H1 (cell line): ENCODE data around the gene HDAC10. TPM values are rescaled to one million over a fixed set of nuclear protein-coding genes. Genes with fewer than 3 reads are reported as not detected.

ENCODE experiments used
- CTCF ChIA-PET: fragments of 300-600 bp; sonication (Branson Sonifier 250); formaldehyde crosslinking; loops from one replicate; lab custom pipeline; 2021; ENCODE audit not compliant: partially characterized antibody; lab: Charles Lee
- POLR2A ChIA-PET: fragments of 300-600 bp; sonication (Branson Sonifier 250); formaldehyde crosslinking; loops from one replicate; lab custom pipeline; 2021; ENCODE audit warnings: inconsistent platforms; ENCODE audit not compliant: partially characterized antibody; lab: Charles Lee
- DNase-seq, 2 experiments: peaks; one replicate each; pipeline versions ENCODE4 v3.0.0 to v3.0.0-alpha.2; 2010 to 2022; ENCODE audit warnings: low spot score in 2 of 2, low read depth in 1 of 2, mixed read lengths in 1 of 2
- FAIRE-seq: peaks from 2 replicates; lab custom pipeline; 2011; peaks lifted over from hg19 to GRCh38; lab: Jason Lieb, UNC
- H2AFZ ChIP-seq: 2 replicates; pipeline ENCODE4 v1.8.1; 2012; ENCODE audit warnings: low read length, inconsistent platforms
- H2AK5ac ChIP-seq: 2 replicates; pipeline ENCODE4 v1.6.1; 2013; ENCODE audit warnings: low read depth, low read length
- H2BK120ac ChIP-seq: replicated peaks from 2 replicates; pipeline ENCODE3; 2013; ENCODE audit warnings: low read depth, low read length, inconsistent platforms
- H2BK12ac ChIP-seq: 2 replicates; pipeline ENCODE4 v1.6.1; 2013; ENCODE audit warnings: low read depth, low read length
- H2BK15ac ChIP-seq: 2 replicates; pipeline ENCODE4 v1.6.1; 2013; ENCODE audit warnings: low read length
- H2BK20ac ChIP-seq: 2 replicates; pipeline ENCODE4 v1.6.1; 2013; ENCODE audit warnings: low read length
- H2BK5ac ChIP-seq: 2 replicates; pipeline ENCODE4 v1.6.1; 2013; ENCODE audit warnings: low read depth, low read length
- H3K14ac ChIP-seq: 2 replicates; pipeline ENCODE4 v1.6.1; 2013; ENCODE audit warnings: inconsistent platforms; ENCODE audit not compliant: insufficient read length
- H3K18ac ChIP-seq: 2 replicates; pipeline ENCODE4 v1.6.1; 2013; ENCODE audit warnings: low read length; ENCODE audit errors: extremely low read depth
- H3K23ac ChIP-seq: 2 replicates; pipeline ENCODE4 v1.6.1; 2013; ENCODE audit warnings: inconsistent platforms; ENCODE audit not compliant: insufficient read length
- H3K23me2 ChIP-seq: 2 replicates; pipeline ENCODE4 v1.6.1; 2013; ENCODE audit warnings: low read depth, low read length
- H3K27ac ChIP-seq: 2 replicates; pipeline ENCODE4 v1.6.1; 2011; ENCODE audit warnings: low read depth, low read length, inconsistent platforms
- H3K27me3 ChIP-seq, 4 experiments: replicated peaks in 1 of 4; 1 replicate in 1 of 4; 2 replicates in 3 of 4; pipeline versions ENCODE4 v1.6.1 to v1.8.1; 2011 to 2013; ENCODE audit warnings: low read length in 3 of 4, mild to moderate bottlenecking in 3 of 4, inconsistent platforms in 2 of 4, mixed read lengths in 2 of 4, moderate library complexity in 1 of 4; ENCODE audit not compliant: control insufficient read depth in 3 of 4, insufficient read depth in 3 of 4; ENCODE audit errors: extremely low read depth in 1 of 4
- H3K36me3 ChIP-seq, 4 experiments: 2 replicates each; pipeline versions ENCODE4 v1.6.1 to v1.8.1; 2011 to 2013; ENCODE audit warnings: mild to moderate bottlenecking in 4 of 4, low read length in 3 of 4, moderate library complexity in 2 of 4, control low read depth in 1 of 4, inconsistent platforms in 1 of 4; ENCODE audit not compliant: insufficient read depth in 4 of 4, control insufficient read depth in 2 of 4
- H3K4ac ChIP-seq: replicated peaks from 2 replicates; pipeline ENCODE3; 2013; ENCODE audit warnings: low read length, low read depth, mixed read lengths, inconsistent platforms; ENCODE audit not compliant: insufficient read length
- H3K4me1 ChIP-seq, 4 experiments: replicated peaks in 1 of 4; 1 replicate in 1 of 4; 2 replicates in 3 of 4; pipeline versions ENCODE4 v1.6.1 to v1.8.1; 2011 to 2013; ENCODE audit warnings: low read length in 3 of 4, inconsistent platforms in 2 of 4, mixed read lengths in 1 of 4; ENCODE audit not compliant: insufficient read depth in 4 of 4, control insufficient read depth in 3 of 4
- H3K4me2 ChIP-seq, 2 experiments: 2 replicates each; pipeline versions ENCODE4 v1.6.1 to v1.8.1; 2011 to 2013; ENCODE audit warnings: low read depth in 2 of 2, low read length in 2 of 2, control low read depth in 1 of 2, inconsistent platforms in 1 of 2, mild to moderate bottlenecking in 1 of 2; ENCODE audit not compliant: insufficient read depth in 1 of 2
- H3K4me3 ChIP-seq, 4 experiments: fragments of 200-600, 300-600 bp in 1 of 4; sonication (generic), shearing (Covaris generic), sonication (Bioruptor Twin) in 1 of 4; 2 replicates each; pipeline versions ENCODE4 v1.5.1 to v1.8.1; 2011 to 2016; ENCODE audit warnings: low read length in 4 of 4, low read depth in 3 of 4, control low read depth in 2 of 4, inconsistent platforms in 2 of 4, mild to moderate bottlenecking in 2 of 4, mixed read lengths in 1 of 4, moderate library complexity in 1 of 4; ENCODE audit not compliant: insufficient read depth in 2 of 4; ENCODE audit errors: extremely low read depth in 1 of 4
- H3K56ac ChIP-seq: replicated peaks from 2 replicates; pipeline ENCODE3; 2013; ENCODE audit warnings: low read depth, mild to moderate bottlenecking, mixed read lengths, low read length, inconsistent platforms; ENCODE audit not compliant: insufficient read length
- H3K79me1 ChIP-seq: 2 replicates; pipeline ENCODE4 v1.6.1; 2013; ENCODE audit warnings: low read depth, low read length, control low read depth
- H3K79me2 ChIP-seq, 2 experiments: 2 replicates each; pipeline versions ENCODE4 v1.6.1 to v1.8.1; 2012 to 2013; ENCODE audit warnings: low read length in 2 of 2, mild to moderate bottlenecking in 2 of 2, inconsistent platforms in 1 of 2; ENCODE audit not compliant: insufficient read depth in 2 of 2, control insufficient read depth in 1 of 2
- H3K9ac ChIP-seq, 4 experiments: replicated peaks in 1 of 4; 1 replicate in 1 of 4; 2 replicates in 3 of 4; pipeline versions ENCODE4 v1.6.1 to v1.8.1; 2011 to 2013; ENCODE audit warnings: low read depth in 3 of 4, low read length in 3 of 4, control low read depth in 2 of 4, mild to moderate bottlenecking in 2 of 4, moderate library complexity in 2 of 4, inconsistent platforms in 1 of 4; ENCODE audit errors: extremely low read depth in 1 of 4
- H3K9me3 ChIP-seq, 2 experiments: 2 replicates each; pipeline versions ENCODE4 v1.6.1 to v1.8.1; 2012 to 2013; ENCODE audit warnings: mild to moderate bottlenecking in 2 of 2, moderate library complexity in 2 of 2, control low read depth in 1 of 2, inconsistent platforms in 1 of 2, low read depth in 1 of 2, low read length in 1 of 2, mixed read lengths in 1 of 2; ENCODE audit not compliant: insufficient read depth in 2 of 2
- H4K20me1 ChIP-seq, 2 experiments: replicated peaks in 1 of 2; 2 replicates each; pipeline versions ENCODE3 to v1.8.1; 2011 to 2013; ENCODE audit warnings: inconsistent platforms in 2 of 2, low read length in 2 of 2, mild to moderate bottlenecking in 1 of 2; ENCODE audit not compliant: insufficient read depth in 2 of 2, control insufficient read depth in 1 of 2
- H4K5ac ChIP-seq: 2 replicates; pipeline ENCODE4 v1.6.1; 2013; ENCODE audit warnings: low read length, low read depth, mixed read lengths, inconsistent platforms; ENCODE audit not compliant: insufficient read length
- H4K8ac ChIP-seq: 2 replicates; pipeline ENCODE4 v1.8.0; 2013; ENCODE audit warnings: mild to moderate bottlenecking, moderate library complexity, low read length, inconsistent platforms; ENCODE audit not compliant: insufficient read depth; ENCODE audit errors: extremely low read depth
- H4K91ac ChIP-seq: replicated peaks from 2 replicates; pipeline ENCODE3; 2013; ENCODE audit warnings: low read length, mixed read lengths, inconsistent platforms; ENCODE audit not compliant: insufficient read length
- BCL11A ChIP-seq, 2 experiments: IDR thresholded peaks; one replicate each; pipeline ENCODE4 v1.6.1; 2011; ENCODE audit warnings: low read depth in 2 of 2, low read length in 2 of 2, mild to moderate bottlenecking in 2 of 2
- CBX8 ChIP-seq: fragments of 300-800, 300-1000 bp; sonication (generic); IDR thresholded peaks from 2 replicates; pipeline ENCODE4 v1.7.1; 2016; ENCODE audit warnings: low read depth, low read length, borderline replicate concordance
- GTF2F1 ChIP-seq: IDR thresholded peaks from 2 replicates; pipeline ENCODE4 v1.6.1; 2012; ENCODE audit warnings: low read depth, low read length, improper control_type of control experiment, borderline replicate concordance
- JUND ChIP-seq: IDR thresholded peaks from 2 replicates; pipeline ENCODE4 v1.6.1; 2011; ENCODE audit warnings: mild to moderate bottlenecking, improper control_type of control experiment, low read length
- POLR2A ChIP-seq, 2 experiments: IDR thresholded peaks; 1 replicate in 1 of 2; 2 replicates in 1 of 2; pipeline ENCODE4 v1.6.1; 2011; ENCODE audit warnings: low read depth in 2 of 2, low read length in 2 of 2, mild to moderate bottlenecking in 2 of 2; ENCODE audit errors: control extremely low read depth in 1 of 2
- POU5F1 ChIP-seq: IDR thresholded peaks from 2 replicates; pipeline ENCODE4 v1.6.1; 2011; ENCODE audit warnings: low read depth, mild to moderate bottlenecking, low read length, moderate library complexity
- RXRA ChIP-seq: IDR thresholded peaks from 2 replicates; pipeline ENCODE4 v1.6.1; 2011; ENCODE audit warnings: low read depth, mild to moderate bottlenecking, low read length, moderate library complexity; ENCODE audit not compliant: insufficient read depth
- SIRT6 ChIP-seq: IDR thresholded peaks from one replicate; pipeline ENCODE4 v1.7.1; 2012; ENCODE audit warnings: low read length, inconsistent platforms
- SRF ChIP-seq: IDR thresholded peaks from 2 replicates; pipeline ENCODE4 v1.6.1; 2011; ENCODE audit warnings: mild to moderate bottlenecking, low read depth, low read length, moderate library complexity
- TCF12 ChIP-seq: IDR thresholded peaks from 2 replicates; pipeline ENCODE4 v1.6.1; 2011; ENCODE audit warnings: low read depth, mild to moderate bottlenecking, low read length
- WGBS, 2 experiments: shearing (Covaris generic) in 1 of 2; methylation state at CpG; one replicate each; pipeline versions ENCODE4 v1.1.6 to v1.1.7; 2013 to 2015; ENCODE audit warnings: low lambda C conversion rate in 2 of 2, mixed read lengths in 2 of 2, inconsistent platforms in 1 of 2, low coverage in 1 of 2, missing lambda C conversion rate in 1 of 2; ENCODE audit not compliant: insufficient replicate concordance in 2 of 2, insufficient coverage in 1 of 2, insufficient read length in 1 of 2; ENCODE audit errors: extremely low coverage in 1 of 2, missing lambda C conversion rate in 1 of 2; 5-methylcytosine and 5-hydroxymethylcytosine counted together
- polyA plus RNA-seq, 7 experiments: library from polyadenylated mRNA; depleted of rRNA in 3 of 7; stranded (reverse) in 5 of 7; unstranded in 2 of 7; fragments of >200 nt in 5 of 7; fragments of 200-250 nt in 2 of 7; gene quantifications; 1 replicate in 5 of 7; 2 replicates in 1 of 7; 4 replicates in 1 of 7; pipeline versions ENCODE4 v1.2.1 to v1.2.3, GENCODE V29; 2011 to 2013; ENCODE audit warnings: missing spikeins in 2 of 7, mixed read lengths in 2 of 7
- total RNA-seq: library from RNA; stranded (reverse); fragmentation: NEBNext Ultra II Directional; extraction: Animal tissue kit (Norgen Biotek cat#: 25700); gene quantifications from 2 replicates; pipeline ENCODE4 v1.2.1, GENCODE V29; 2021
- TF ChIP-seq, protein P1 (sequence below), 3 experiments: IDR thresholded peaks; 1 replicate in 2 of 3; 2 replicates in 1 of 3; pipeline versions ENCODE4 v1.5.1 to v1.6.1; 2011; ENCODE audit warnings: low read length in 3 of 3, mild to moderate bottlenecking in 3 of 3, inconsistent platforms in 2 of 3, low read depth in 1 of 3, moderate library complexity in 1 of 3; ENCODE audit not compliant: insufficient read depth in 1 of 3; ENCODE audit errors: control extremely low read depth in 1 of 3
- TF ChIP-seq, protein P2 (sequence below): IDR thresholded peaks from 2 replicates; pipeline ENCODE4 v1.6.1; 2012; ENCODE audit warnings: inconsistent platforms

The HDAC10 gene
- total and polyA plus RNA-seq, 2 of the 8 experiments (the other 6 are each of a cell fraction or from before 2014, with no cell fraction given): 11.2 to 26.4 TPM

DNA sequence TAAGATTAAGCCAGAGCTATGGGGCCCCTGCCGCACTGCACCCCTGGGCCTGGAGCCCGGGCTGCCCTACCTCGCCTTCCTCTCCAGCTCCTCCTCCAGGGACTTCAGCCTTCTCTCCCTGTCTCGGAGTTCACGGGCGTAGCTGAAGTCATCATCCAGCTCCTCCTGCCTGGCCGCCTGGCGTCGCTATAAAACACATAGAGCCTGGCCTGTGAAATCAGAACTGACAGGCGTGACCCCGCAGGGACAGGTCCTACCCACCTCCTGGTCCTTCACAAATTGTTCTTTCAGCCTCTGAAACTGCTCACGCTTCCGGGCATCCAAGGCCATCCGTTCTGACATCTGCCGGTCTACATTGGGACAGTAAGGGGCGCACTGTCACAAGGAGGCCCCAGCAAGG lies 27.0 kb downstream of the HDAC10 start:
- H2BK15ac ChIP-seq: no peak overlapping the region
- no peaks in the 10 kb centered on the region for H3K23me2 ChIP-seq
- no peak overlapping the region for H2AFZ ChIP-seq
- H4K91ac ChIP-seq: no peak overlapping the region
- no peaks in the 10 kb centered on the region for H3K27me3 ChIP-seq
- no peak overlapping the region for H2BK20ac ChIP-seq
- no peak for DNase-seq
- FAIRE-seq: no peak
- no peak overlapping the region for H3K4ac ChIP-seq
- H2BK120ac ChIP-seq: no peak overlapping the region
- ChIA-PET CTCF (interaction anchor here (1.6 to 9.2 kb wide), 2 partner anchors 16 to 17 kb away, joined by 3 to 77 read pairs; no protein-coding TSS in a partner anchor), POLR2A (interaction anchor here (2.1 kb wide), 1 partner anchor 8 kb away, joined by 5 read pairs; no protein-coding TSS in a partner anchor)
- H4K5ac ChIP-seq: no peak overlapping the region
- H3K79me2 ChIP-seq: no peaks in the 10 kb centered on the region
- no peak overlapping the region for H3K9ac ChIP-seq
- no peak overlapping the region for H4K8ac ChIP-seq
- H2BK5ac ChIP-seq: no peak overlapping the region
- no peak overlapping the region for H3K18ac ChIP-seq
- 93% methylated on average over 16 of the region's 16 CpGs; no CpG with 5 or more reads in 1 of the 2 experiments for WGBS, 2 experiments
- H3K36me3 ChIP-seq: peaks cover 3 to 19% (median 11%) of the 10 kb centered on the region in 4 experiments
- H3K14ac ChIP-seq: no peak overlapping the region
- no peak overlapping the region for H2BK12ac ChIP-seq
- peaks cover 4% of the 10 kb centered on the region; the same call in 1 of the 2 replicates for H3K79me1 ChIP-seq
- no peak overlapping the region for H3K4me3 ChIP-seq
- no peak overlapping the region for H2AK5ac ChIP-seq
- H3K4me2 ChIP-seq: no peak overlapping the region
- no peak overlapping the region for H3K23ac ChIP-seq
- peaks cover 0 to 4% (median under 1%) of the 10 kb centered on the region in 4 experiments; a peak in 1 of 7 replicates for H3K4me1 ChIP-seq
- H3K9me3 ChIP-seq: no peaks in the 10 kb centered on the region; a peak in 1 of 4 replicates
- H3K27ac ChIP-seq: no peak overlapping the region
- H3K56ac ChIP-seq: no peak overlapping the region
- H4K20me1 ChIP-seq: peaks cover 3 to 27% of the 10 kb centered on the region in 2 experiments
- TF ChIP-seq POU5F1: no peak
- TF ChIP-seq, protein P1, sequence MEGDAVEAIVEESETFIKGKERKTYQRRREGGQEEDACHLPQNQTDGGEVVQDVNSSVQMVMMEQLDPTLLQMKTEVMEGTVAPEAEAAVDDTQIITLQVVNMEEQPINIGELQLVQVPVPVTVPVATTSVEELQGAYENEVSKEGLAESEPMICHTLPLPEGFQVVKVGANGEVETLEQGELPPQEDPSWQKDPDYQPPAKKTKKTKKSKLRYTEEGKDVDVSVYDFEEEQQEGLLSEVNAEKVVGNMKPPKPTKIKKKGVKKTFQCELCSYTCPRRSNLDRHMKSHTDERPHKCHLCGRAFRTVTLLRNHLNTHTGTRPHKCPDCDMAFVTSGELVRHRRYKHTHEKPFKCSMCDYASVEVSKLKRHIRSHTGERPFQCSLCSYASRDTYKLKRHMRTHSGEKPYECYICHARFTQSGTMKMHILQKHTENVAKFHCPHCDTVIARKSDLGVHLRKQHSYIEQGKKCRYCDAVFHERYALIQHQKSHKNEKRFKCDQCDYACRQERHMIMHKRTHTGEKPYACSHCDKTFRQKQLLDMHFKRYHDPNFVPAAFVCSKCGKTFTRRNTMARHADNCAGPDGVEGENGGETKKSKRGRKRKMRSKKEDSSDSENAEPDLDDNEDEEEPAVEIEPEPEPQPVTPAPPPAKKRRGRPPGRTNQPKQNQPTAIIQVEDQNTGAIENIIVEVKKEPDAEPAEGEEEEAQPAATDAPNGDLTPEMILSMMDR (IDR thresholded peaks at IDR 0.05; ENCODE audit: control extremely low read depth in 1 of 3, insufficient read depth in 1 of 3, low read depth in 1 of 3, low read length in 3 of 3): no peak
- no peak for TF ChIP-seq SIRT6
- no peak for TF ChIP-seq CBX8
- TF ChIP-seq SRF: no peak
- TF ChIP-seq RXRA: no peak
- no peak for TF ChIP-seq POLR2A (IDR thresholded peaks at IDR 0.05; ENCODE audit: control extremely low read depth in 1 of 2, low read depth in 2 of 2, low read length in 2 of 2)
- no peak for TF ChIP-seq BCL11A (IDR thresholded peaks at IDR 0.05; ENCODE audit: low read depth in 2 of 2, low read length in 2 of 2)
- no peak for TF ChIP-seq GTF2F1
- TF ChIP-seq, protein P2, sequence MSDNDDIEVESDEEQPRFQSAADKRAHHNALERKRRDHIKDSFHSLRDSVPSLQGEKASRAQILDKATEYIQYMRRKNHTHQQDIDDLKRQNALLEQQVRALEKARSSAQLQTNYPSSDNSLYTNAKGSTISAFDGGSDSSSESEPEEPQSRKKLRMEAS: no peak
- no peak for TF ChIP-seq TCF12
- TF ChIP-seq JUND: no peak
